Endothelial cell (in vitro differentiated cells): ENCODE data around the gene OR10H4. TPM values are rescaled to one million over a fixed set of nuclear protein-coding genes. Genes with fewer than 3 reads are reported as not detected.
"Not testable (repeated sequence)": the region's sequence is repeated elsewhere in the genome, so short reads cannot be mapped to it uniquely, and the experiment has no call there.

Experiments used
- DNase-seq: peaks from one replicate; pipeline ENCODE4 v3.0.0; 2021; ENCODE audit warnings: low spot score
- H3K27ac Mint-ChIP-seq: one replicate; pipeline ENCODE4 v1.8.0; 2021; ENCODE audit warnings: mixed read lengths, inconsistent platforms; ENCODE audit not compliant: unreplicated experiment
- H3K27me3 Mint-ChIP-seq: one replicate; pipeline ENCODE4 v1.8.0; 2021; ENCODE audit warnings: mild to moderate bottlenecking, moderate library complexity, mixed read lengths, inconsistent platforms; ENCODE audit not compliant: unreplicated experiment
- H3K36me3 Mint-ChIP-seq: one replicate; pipeline ENCODE4 v1.8.0; 2021; ENCODE audit warnings: mild to moderate bottlenecking, low read depth, mixed read lengths, inconsistent platforms; ENCODE audit not compliant: unreplicated experiment
- H3K4me1 Mint-ChIP-seq: one replicate; pipeline ENCODE4 v1.8.0; 2021; ENCODE audit warnings: mild to moderate bottlenecking, mixed read lengths, inconsistent platforms; ENCODE audit not compliant: unreplicated experiment
- H3K4me3 Mint-ChIP-seq: one replicate; pipeline ENCODE4 v1.8.0; 2021; ENCODE audit warnings: mild to moderate bottlenecking, mixed read lengths, inconsistent platforms; ENCODE audit not compliant: unreplicated experiment
- H3K9me3 Mint-ChIP-seq: one replicate; pipeline ENCODE4 v1.8.0; 2021; ENCODE audit warnings: mixed read lengths, inconsistent platforms; ENCODE audit not compliant: unreplicated experiment
- CTCF ChIP-seq: fragments of 200-600 bp; sonication (generic); IDR thresholded peaks from one replicate; pipeline ENCODE4 v1.5.0; 2021; ENCODE audit warnings: antibody characterized with exemption; ENCODE audit not compliant: unreplicated experiment
- total RNA-seq: library from RNA; stranded (reverse); fragmentation: NEBNext Ultra II Directional; extraction: Animal tissue kit (Norgen Biotek cat#: 25700); gene quantifications from one replicate; pipeline ENCODE4 v1.2.1, GENCODE V29; 2021; ENCODE audit not compliant: unreplicated experiment

OR10H4 gene
- total RNA-seq, 1 donor from 2014 or later = not detected

GRCh38 chr19:15919243-15919642, 29.6 kb upstream of the OR10H4 start:
- Mint-ChIP-seq H3K27me3 (peaks cover 7% of the 10 kb centered on the region), H3K36me3 (peaks cover 10% of the 10 kb centered on the region), H3K4me3 (no peak overlapping the region), H3K4me1 (no peaks in the 10 kb centered on the region), H3K9me3 (peaks cover 36% of the 10 kb centered on the region), H3K27ac (no peak overlapping the region)
- DNase-seq = no peak
- no peak for TF ChIP-seq CTCF

- Mint-ChIP-seq H3K27me3 (peaks cover 3% of the 10 kb centered on the region), H3K4me3 (no peak overlapping the region), H3K9me3 (peaks cover 48% of the 10 kb centered on the region), H3K36me3 (peaks cover 14% of the 10 kb centered on the region), H3K27ac (no peak overlapping the region), H3K4me1 (no peaks in the 10 kb centered on the region)
- DNase-seq = no peak
- TF ChIP-seq CTCF = no peak
These were observed 26.8 kb upstream of the OR10H4 start for GRCh38 chr19:15922021-15922420.

- Mint-ChIP-seq H3K27ac (no peak overlapping the region), H3K36me3 (peaks cover 14% of the 10 kb centered on the region), H3K9me3 (peaks cover 58% of the 10 kb centered on the region), H3K27me3 (peaks cover 3% of the 10 kb centered on the region), H3K4me3 (no peak overlapping the region), H3K4me1 (no peaks in the 10 kb centered on the region)
- TF ChIP-seq CTCF = no peak
- no peak for DNase-seq
These were observed 25.1 kb upstream of the OR10H4 start for GRCh38 chr19:15923702-15924101.

- TF ChIP-seq CTCF = no peak
- Mint-ChIP-seq H3K4me1 (no peaks in the 10 kb centered on the region), H3K27me3 (peaks cover 13% of the 10 kb centered on the region), H3K9me3 (peaks cover 75% of the 10 kb centered on the region), H3K36me3 (peaks cover 20% of the 10 kb centered on the region), H3K27ac (no peak overlapping the region), H3K4me3 (no peak overlapping the region)
- DNase-seq = no peak
These were observed 22.3 kb upstream of the OR10H4 start for GRCh38 chr19:15926484-15926883.

- no peak for TF ChIP-seq CTCF
- Mint-ChIP-seq H3K4me3 (no peak overlapping the region), H3K9me3 (peaks cover 67% of the 10 kb centered on the region), H3K36me3 (peaks cover 17% of the 10 kb centered on the region), H3K4me1 (no peaks in the 10 kb centered on the region), H3K27me3 (peaks cover 10% of the 10 kb centered on the region), H3K27ac (no peak overlapping the region)
- no peak for DNase-seq
These were observed 20.5 kb upstream of the OR10H4 start for GRCh38 chr19:15928321-15928720.

GRCh38 chr19:15933761-15934331, 15.0 kb upstream of the OR10H4 start:
- H3K27ac Mint-ChIP-seq, H3K4me3 Mint-ChIP-seq, DNase-seq, H3K4me1 Mint-ChIP-seq: not testable (repeated sequence)
- Mint-ChIP-seq H3K36me3 (peaks cover 16% of the 10 kb centered on the region), H3K27me3 (peaks cover 18% of the 10 kb centered on the region), H3K9me3 (peaks cover 39% of the 10 kb centered on the region)
